ENCODE measurements around the gene NOMO2. TPM values are rescaled to one million over a fixed set of nuclear protein-coding genes. Genes with fewer than 3 reads are reported as not detected.
"Not testable (repeated sequence)": the region's sequence is repeated elsewhere in the genome, so short reads cannot be mapped to it uniquely, and the experiment has no call there.

NOMO2 gene
- total RNA-seq, 1 experiment from 2014 or later, result 110 TPM

- ATAC-seq; H3K27ac ChIP-seq (ENCODE audit: low read depth, low read length); H3K9ac ChIP-seq (ENCODE audit: low read length); H3K9me2 ChIP-seq (ENCODE audit: insufficient read depth); H3K27me3 ChIP-seq (ENCODE audit: insufficient read depth, low read length); RAD21 ChIA-PET (ENCODE audit: low non-redundant PET in 1 of 2, low total read pairs in 2 of 2, uncharacterized antibody in 2 of 2, unreplicated experiment in 2 of 2); H3K36me3 ChIP-seq (ENCODE audit: control insufficient read depth in 1 of 2, insufficient read depth in 2 of 2, low read length in 2 of 2); intact Hi-C loops (cut with micrococcal nuclease); H3K4me2 ChIP-seq (ENCODE audit: low read length); CTCF ChIA-PET; H2AFZ ChIP-seq (ENCODE audit: low read depth, low read length, poor library complexity, severe bottlenecking); H3K4me3 ChIP-seq (replicated peaks in 1 of 2; ENCODE audit: low read depth in 1 of 2, low read length in 2 of 2); H4K20me1 ChIP-seq (ENCODE audit: insufficient read depth); H3K79me2 ChIP-seq (ENCODE audit: insufficient read depth, low read length); BruUV-seq (replicated peaks); DNase-seq (ENCODE audit: low read depth, low spot score); H3K9me3 ChIP-seq (ENCODE audit: control insufficient read depth in 1 of 2, insufficient read depth in 1 of 2, low read depth in 1 of 2, low read length in 2 of 2); POLR2A ChIA-PET: not testable (repeated sequence)
- peaks cover 15 to 25% of the 10 kb centered on the region in 2 experiments for H3K4me1 ChIP-seq (ENCODE audit: control insufficient read depth in 1 of 2, insufficient read depth in 2 of 2, low read length in 2 of 2)
Observed at GRCh38 chr16:18598582-18598981, 36.7 kb upstream of the NOMO2 start.

- H3K79me2 ChIP-seq (ENCODE audit: insufficient read depth, low read length); H3K27me3 ChIP-seq (ENCODE audit: insufficient read depth, low read length); ATAC-seq; H3K9ac ChIP-seq (ENCODE audit: low read length); BruUV-seq (replicated peaks); H3K36me3 ChIP-seq (ENCODE audit: control insufficient read depth in 1 of 2, insufficient read depth in 2 of 2, low read length in 2 of 2); CTCF ChIA-PET; H3K9me2 ChIP-seq (ENCODE audit: insufficient read depth); H3K4me3 ChIP-seq (replicated peaks in 1 of 2; ENCODE audit: low read depth in 1 of 2, low read length in 2 of 2); H4K20me1 ChIP-seq (ENCODE audit: insufficient read depth); intact Hi-C loops (cut with micrococcal nuclease); H3K9me3 ChIP-seq (ENCODE audit: control insufficient read depth in 1 of 2, insufficient read depth in 1 of 2, low read depth in 1 of 2, low read length in 2 of 2); POLR2A ChIA-PET; RAD21 ChIA-PET (ENCODE audit: low non-redundant PET in 1 of 2, low total read pairs in 2 of 2, uncharacterized antibody in 2 of 2, unreplicated experiment in 2 of 2); DNase-seq (ENCODE audit: low read depth, low spot score); H2AFZ ChIP-seq (ENCODE audit: low read depth, low read length, poor library complexity, severe bottlenecking); H3K4me2 ChIP-seq (ENCODE audit: low read length); H3K27ac ChIP-seq (ENCODE audit: low read depth, low read length): not testable (repeated sequence)
- H3K4me1 ChIP-seq (ENCODE audit: control insufficient read depth in 1 of 2, insufficient read depth in 2 of 2, low read length in 2 of 2), result peaks cover 17 to 33% of the 10 kb centered on the region in 2 experiments
Observed at GRCh38 chr16:18597734-18598133, 35.8 kb upstream of the NOMO2 start.

- BruUV-seq (replicated peaks); H3K4me2 ChIP-seq (ENCODE audit: low read length); POLR2A ChIA-PET; H3K9ac ChIP-seq (ENCODE audit: low read length); RAD21 ChIA-PET (ENCODE audit: low non-redundant PET in 1 of 2, low total read pairs in 2 of 2, uncharacterized antibody in 2 of 2, unreplicated experiment in 2 of 2); H3K9me3 ChIP-seq (ENCODE audit: control insufficient read depth in 1 of 2, insufficient read depth in 1 of 2, low read depth in 1 of 2, low read length in 2 of 2); H2AFZ ChIP-seq (ENCODE audit: low read depth, low read length, poor library complexity, severe bottlenecking); CTCF ChIA-PET; intact Hi-C loops (cut with micrococcal nuclease); H4K20me1 ChIP-seq (ENCODE audit: insufficient read depth); DNase-seq (ENCODE audit: low read depth, low spot score); H3K9me2 ChIP-seq (ENCODE audit: insufficient read depth); H3K4me3 ChIP-seq (replicated peaks in 1 of 2; ENCODE audit: low read depth in 1 of 2, low read length in 2 of 2); H3K27me3 ChIP-seq (ENCODE audit: insufficient read depth, low read length); ATAC-seq; H3K79me2 ChIP-seq (ENCODE audit: insufficient read depth, low read length); H3K36me3 ChIP-seq (ENCODE audit: control insufficient read depth in 1 of 2, insufficient read depth in 2 of 2, low read length in 2 of 2); H3K27ac ChIP-seq (ENCODE audit: low read depth, low read length): not testable (repeated sequence)
- H3K4me1 ChIP-seq (ENCODE audit: control insufficient read depth in 1 of 2, insufficient read depth in 2 of 2, low read length in 2 of 2), result peaks cover 17 to 33% of the 10 kb centered on the region in 2 experiments
Observed at GRCh38 chr16:18597319-18597718, 35.4 kb upstream of the NOMO2 start.

- ATAC-seq; H3K36me3 ChIP-seq (ENCODE audit: control insufficient read depth in 1 of 2, insufficient read depth in 2 of 2, low read length in 2 of 2); intact Hi-C loops (cut with micrococcal nuclease); DNase-seq (ENCODE audit: low read depth, low spot score); H3K9me3 ChIP-seq (ENCODE audit: control insufficient read depth in 1 of 2, insufficient read depth in 1 of 2, low read depth in 1 of 2, low read length in 2 of 2); H4K20me1 ChIP-seq (ENCODE audit: insufficient read depth); BruUV-seq (replicated peaks); H3K9me2 ChIP-seq (ENCODE audit: insufficient read depth); H3K27ac ChIP-seq (ENCODE audit: low read depth, low read length); H3K9ac ChIP-seq (ENCODE audit: low read length); POLR2A ChIA-PET; H3K4me3 ChIP-seq (replicated peaks in 1 of 2; ENCODE audit: low read depth in 1 of 2, low read length in 2 of 2); CTCF ChIA-PET; H3K27me3 ChIP-seq (ENCODE audit: insufficient read depth, low read length); RAD21 ChIA-PET (ENCODE audit: low non-redundant PET in 1 of 2, low total read pairs in 2 of 2, uncharacterized antibody in 2 of 2, unreplicated experiment in 2 of 2); H2AFZ ChIP-seq (ENCODE audit: low read depth, low read length, poor library complexity, severe bottlenecking); H3K79me2 ChIP-seq (ENCODE audit: insufficient read depth, low read length): not testable (repeated sequence)
- peak overlapping the region; percentile 81; the same call in 1 of the 2 replicates for H3K4me2 ChIP-seq (ENCODE audit: low read length)
- peaks cover 17 to 38% of the 10 kb centered on the region in 2 experiments for H3K4me1 ChIP-seq (ENCODE audit: control insufficient read depth in 1 of 2, insufficient read depth in 2 of 2, low read length in 2 of 2)
Observed at GRCh38 chr16:18595796-18596195, 33.9 kb upstream of the NOMO2 start.

All from HCT116 (cell line).